GM23338 (cell line): Measurements from ENCODE around the gene GALNT1. TPM values are rescaled to one million over a fixed set of nuclear protein-coding genes. Genes with fewer than 3 reads are reported as not detected.

Experiments used
- ATAC-seq: fragments of 200-7000 bp; cut with Tn5 transposase; 3 replicates; pipeline ENCODE4 v1.9.1; 2020
- DNase-seq: peaks from one replicate; pipeline ENCODE4 v3.0.0-alpha.2; 2015; ENCODE audit warnings: low spot score
- H2AFZ ChIP-seq: fragments of 200-600 bp; sonication (generic); 2 replicates; pipeline ENCODE4 v1.8.0; 2016; ENCODE audit warnings: antibody characterized with exemption, mild to moderate bottlenecking, moderate library complexity
- H3F3A ChIP-seq: fragments of 200-600 bp; sonication (generic); replicated peaks from 2 replicates; pipeline ENCODE4 v1.8.0; 2017; ENCODE audit warnings: antibody characterized with exemption, mixed run types, low read depth
- H3K27ac ChIP-seq: fragments of 200-600 bp; sonication (generic); 2 replicates; pipeline ENCODE4 v1.6.1; 2016; ENCODE audit warnings: low read depth
- H3K27me3 ChIP-seq: fragments of 200-600 bp; sonication (generic); 2 replicates; pipeline ENCODE4 v1.8.0; 2016; ENCODE audit warnings: mild to moderate bottlenecking, mixed run types, moderate library complexity; ENCODE audit not compliant: insufficient read depth
- H3K36me3 ChIP-seq: fragments of 200-600 bp; sonication (generic); 2 replicates; pipeline ENCODE4 v1.8.0; 2016; ENCODE audit warnings: mild to moderate bottlenecking; ENCODE audit not compliant: insufficient read depth
- H3K4me1 ChIP-seq: fragments of 200-600 bp; sonication (generic); 2 replicates; pipeline ENCODE4 v1.8.0; 2016; ENCODE audit warnings: mild to moderate bottlenecking, moderate library complexity; ENCODE audit not compliant: insufficient read depth
- H3K4me2 ChIP-seq: fragments of 200-600 bp; sonication (generic); 2 replicates; pipeline ENCODE4 v1.7.1; 2017; ENCODE audit warnings: mixed run types
- H3K4me3 ChIP-seq: fragments of 200-600 bp; sonication (generic); 2 replicates; pipeline ENCODE4 v1.6.1; 2016; ENCODE audit warnings: mixed run types
- H3K79me2 ChIP-seq: fragments of 200-600 bp; sonication (generic); replicated peaks from 2 replicates; pipeline ENCODE4 v1.8.0; 2017; ENCODE audit warnings: mild to moderate bottlenecking; ENCODE audit not compliant: insufficient read depth
- H3K9me2 ChIP-seq: fragments of 200-600 bp; sonication (generic); 2 replicates; pipeline ENCODE4 v1.8.0; 2017; ENCODE audit not compliant: insufficient read depth
- H4K20me1 ChIP-seq: fragments of 200-600 bp; sonication (generic); replicated peaks from 2 replicates; pipeline ENCODE4 v1.8.0; 2017; ENCODE audit warnings: mild to moderate bottlenecking; ENCODE audit not compliant: insufficient read depth
- H3K27ac Mint-ChIP-seq: 2 replicates; pipeline ENCODE4 v1.8.0; 2020; ENCODE audit warnings: inconsistent platforms, mild to moderate bottlenecking, moderate library complexity, mixed read lengths
- H3K27me3 Mint-ChIP-seq: 3 replicates; pipeline ENCODE4 v1.8.0; 2022; ENCODE audit warnings: low read depth, mild to moderate bottlenecking, moderate library complexity, mixed read lengths, inconsistent platforms; ENCODE audit not compliant: insufficient read depth, poor library complexity
- H3K36me3 Mint-ChIP-seq: 3 replicates; pipeline ENCODE4 v1.8.0; 2021; ENCODE audit warnings: low read depth, mild to moderate bottlenecking, inconsistent platforms, moderate library complexity, mixed read lengths
- H3K4me1 Mint-ChIP-seq: 3 replicates; pipeline ENCODE4 v1.8.0; 2020; ENCODE audit warnings: mild to moderate bottlenecking, inconsistent platforms, mixed read lengths
- H3K4me3 Mint-ChIP-seq: 3 replicates; pipeline ENCODE4 v1.8.0; 2021; ENCODE audit warnings: moderate library complexity, mild to moderate bottlenecking, inconsistent platforms, mixed read lengths
- H3K9me3 Mint-ChIP-seq: 3 replicates; pipeline ENCODE4 v1.8.0; 2020; ENCODE audit warnings: moderate library complexity, mild to moderate bottlenecking, inconsistent platforms, mixed read lengths
- CREB1 ChIP-seq: fragments of 250-450 bp; sonication (Bioruptor Pico); IDR thresholded peaks from 2 replicates; pipeline ENCODE4 v1.5.0; 2020; ENCODE audit warnings: low read depth, mild to moderate bottlenecking, moderate library complexity
- CTCF ChIP-seq, 2 experiments: fragments of 200-600 bp in 1 of 2; sonication (generic) in 1 of 2; conservative IDR thresholded peaks; 2 replicates each; pipeline versions ENCODE4 v1.5.1 to v1.6.1; 2016 to 2017; ENCODE audit warnings: antibody characterized with exemption in 2 of 2, low read depth in 2 of 2, mild to moderate bottlenecking in 2 of 2, moderate library complexity in 1 of 2
- ETS1 ChIP-seq: IDR thresholded peaks from 2 replicates; pipeline ENCODE4 v1.6.1; 2016; ENCODE audit warnings: antibody characterized with exemption
- EZH2 ChIP-seq: fragments of 200-600 bp; sonication (generic); IDR thresholded peaks from one replicate; pipeline ENCODE4 v1.8.0; 2017; ENCODE audit warnings: antibody characterized with exemption, mild to moderate bottlenecking, low read depth; ENCODE audit not compliant: unreplicated experiment
- EZH2phosphoT487 ChIP-seq: fragments of 200-600 bp; sonication (generic); IDR thresholded peaks from one replicate; pipeline ENCODE4 v1.8.1; 2018; ENCODE audit warnings: antibody characterized with exemption; ENCODE audit not compliant: unreplicated experiment
- JUNB ChIP-seq: IDR thresholded peaks from one replicate; pipeline ENCODE4 v1.6.1; 2016; ENCODE audit warnings: antibody characterized with exemption; ENCODE audit not compliant: unreplicated experiment
- NANOG ChIP-seq: IDR thresholded peaks from 2 replicates; pipeline ENCODE4 v1.6.1; 2016; ENCODE audit warnings: antibody characterized with exemption, borderline replicate concordance
- POLR2AphosphoS5 ChIP-seq: IDR thresholded peaks from 2 replicates; pipeline ENCODE4 v1.6.1; 2016; ENCODE audit warnings: antibody characterized with exemption, low read depth
- REST ChIP-seq: IDR thresholded peaks from one replicate; pipeline ENCODE4 v1.6.1; 2018; ENCODE audit warnings: antibody characterized with exemption; ENCODE audit not compliant: unreplicated experiment
- STAT1 ChIP-seq: IDR thresholded peaks from one replicate; pipeline ENCODE4 v1.6.1; 2016; ENCODE audit warnings: antibody characterized with exemption; ENCODE audit not compliant: unreplicated experiment
- ZNF114 ChIP-seq: fragments of 250-450 bp; sonication (Bioruptor Pico); IDR thresholded peaks from 2 replicates; pipeline ENCODE4 v1.5.0; 2020; ENCODE audit warnings: mild to moderate bottlenecking, moderate library complexity
- ZNF331 ChIP-seq: fragments of 250-450 bp; sonication (Bioruptor Pico); IDR thresholded peaks from 2 replicates; pipeline ENCODE4 v1.5.0; 2020; ENCODE audit warnings: low read depth, mild to moderate bottlenecking, moderate library complexity
- ZNF462 ChIP-seq: fragments of 250-450 bp; sonication (Bioruptor Pico); IDR thresholded peaks from 2 replicates; pipeline ENCODE4 v1.5.0; 2020; ENCODE audit warnings: mild to moderate bottlenecking, moderate library complexity
- polyA plus RNA-seq: library from polyadenylated mRNA; unstranded; fragments of >200 nt; fragmentation: Nextera tagmentation; extraction: Ambion mirVana; gene quantifications from 2 replicates; pipeline ENCODE4 v1.2.1, GENCODE V29; 2016
- total RNA-seq: library from RNA; depleted of rRNA; stranded (reverse); fragments of >200 nt; shearing (Covaris generic); gene quantifications from 2 replicates; pipeline ENCODE4 v1.2.3, GENCODE V29; 2014

GALNT1 gene
- total and polyA plus RNA-seq, 2 experiments from 2014 or later: 37.4 to 60.8 TPM

DNA sequence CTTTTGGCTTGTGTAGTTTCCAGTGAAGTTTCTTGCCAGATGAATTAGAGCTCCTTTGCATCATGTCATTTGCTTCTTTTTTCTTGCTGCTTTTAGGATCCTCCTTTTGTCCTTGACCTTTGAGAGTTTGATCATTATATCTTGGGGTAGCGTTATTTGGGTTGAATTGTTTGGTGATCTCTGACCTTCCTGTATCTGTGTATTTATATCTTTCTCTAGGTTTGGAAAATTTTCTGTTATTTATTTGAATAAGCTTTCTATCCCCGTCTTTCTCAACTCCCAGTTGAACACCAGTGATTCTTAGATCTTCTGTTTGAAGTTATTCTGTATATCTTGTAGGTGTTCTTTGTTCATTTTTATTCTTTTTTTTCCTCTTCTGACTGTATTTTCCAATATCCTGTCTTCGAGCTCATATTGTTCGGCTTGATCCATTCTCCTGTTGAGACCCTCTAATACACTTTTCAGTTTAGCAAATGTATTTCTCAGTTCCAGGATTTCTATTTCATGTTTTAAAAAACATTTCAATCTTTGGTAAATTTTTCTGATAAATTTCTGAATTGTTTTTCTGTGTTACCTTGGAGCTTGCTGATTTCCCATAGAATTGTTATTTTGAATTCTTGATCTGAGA lies 20.8 kb downstream of the GALNT1 start (continued):
- TF ChIP-seq ZNF462 (CRISPR knock-in tag): no peak
- no peak for TF ChIP-seq STAT1

DNA sequence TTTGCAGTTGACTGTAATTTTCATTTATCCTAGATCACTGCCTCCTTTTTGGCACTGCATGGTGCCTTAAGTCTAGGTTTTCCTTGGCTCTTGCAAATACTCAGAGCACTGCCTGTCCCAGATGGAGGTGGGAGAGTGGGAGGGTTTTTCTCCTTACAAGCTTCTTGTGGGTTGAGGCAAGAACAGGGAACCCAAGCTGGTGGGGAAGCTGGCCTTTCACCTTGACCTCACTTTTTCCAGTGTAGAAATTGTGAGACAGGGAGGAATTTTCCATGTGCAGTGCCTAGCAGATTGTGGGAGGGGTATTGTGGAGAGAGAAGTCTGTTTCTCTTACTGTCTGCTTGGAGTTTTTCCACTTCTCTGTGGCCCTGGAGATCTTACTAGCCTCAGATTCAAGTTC lies 21.5 kb downstream of the GALNT1 start:
- Histone ChIP-seq H3F3A (no peaks in the 10 kb centered on the region), H3K79me2 (peaks cover 99% of the 10 kb centered on the region), H3K27me3 (no peaks in the 10 kb centered on the region), H3K9me2 (no peaks in the 10 kb centered on the region; the same call in 1 of the 2 replicates), H3K4me3 (no peak overlapping the region), H3K27ac (no peak overlapping the region), H3K4me2 (no peak overlapping the region), H3K4me1 (peaks cover 6% of the 10 kb centered on the region; the same call in 1 of the 2 replicates), H2AFZ (no peak overlapping the region), H4K20me1 (0 out of 2 replicates have a peak, but pooled peaks cover 3% of the 10 kb centered on the region), H3K36me3 (peaks cover 5% of the 10 kb centered on the region; the same call in 1 of the 2 replicates)
- Mint-ChIP-seq H3K27me3 (peaks cover 5% of the 10 kb centered on the region), H3K4me3 (no peak overlapping the region), H3K9me3 (peaks cover 23% of the 10 kb centered on the region), H3K4me1 (peaks cover 28% of the 10 kb centered on the region), H3K36me3 (peaks cover 45% of the 10 kb centered on the region; the same call in 2 of the 3 replicates), H3K27ac (no peak overlapping the region)
- ATAC-seq (no peak), DNase-seq (no peak)
- TF ChIP-seq ZNF331 (CRISPR knock-in tag) (no peak), ZNF114 (CRISPR knock-in tag) (no peak), JUNB (no peak), POLR2AphosphoS5 (no peak), CTCF (conservative IDR thresholded peaks at IDR 0.05; ENCODE audit: low read depth in 2 of 2) (no peak), NANOG (no peak), ETS1 (no peak), REST (no peak), EZH2phosphoT487 (no peak), STAT1 (no peak), CREB1 (CRISPR knock-in tag) (no peak), EZH2 (no peak)
